ENCODE measurements around the gene RNASE11.
"Not testable (repeated sequence)": the region's sequence is repeated elsewhere in the genome, so short reads cannot be mapped to it uniquely, and the experiment has no call there.

The RNASE11 gene

GRCh38 chr14:20614038-20614840 is 26.4 kb upstream of the RNASE11 start:
- DNase-seq: no peak

- DNase-seq: peak; percentile 98
These were observed 25.6 kb upstream of the RNASE11 start for GRCh38 chr14:20613094-20614037.

- no peak for DNase-seq
These were observed 24.6 kb upstream of the RNASE11 start for GRCh38 chr14:20612403-20612802.

GRCh38 chr14:20611277-20611676 is 23.5 kb upstream of the RNASE11 start:
- DNase-seq: no peak

GRCh38 chr14:20610002-20610765 is 22.4 kb upstream of the RNASE11 start:
- peak; percentile 79 for DNase-seq

- peak; percentile 86 for DNase-seq
These were observed 21.6 kb upstream of the RNASE11 start for GRCh38 chr14:20609215-20610001.

GRCh38 chr14:20608383-20609110 is 20.7 kb upstream of the RNASE11 start:
- DNase-seq: no peak

GRCh38 chr14:20607617-20608016 is 19.8 kb upstream of the RNASE11 start:
- no peak for DNase-seq

GRCh38 chr14:20606902-20607242 is 19.1 kb upstream of the RNASE11 start:
- no peak for DNase-seq

- peak; percentile 9 for DNase-seq
These were observed 18.5 kb upstream of the RNASE11 start for GRCh38 chr14:20606190-20606901.

GRCh38 chr14:20603813-20604690 is 16.3 kb upstream of the RNASE11 start:
- no peak for DNase-seq

GRCh38 chr14:20602583-20602982 is 14.8 kb upstream of the RNASE11 start:
- no peak for DNase-seq

GRCh38 chr14:20601522-20601921 is 13.7 kb upstream of the RNASE11 start:
- DNase-seq: no peak

- DNase-seq: no peak
These were observed 9.3 kb upstream of the RNASE11 start for GRCh38 chr14:20597108-20597507.

- not testable (repeated sequence) for DNase-seq
These were observed 7.9 kb upstream of the RNASE11 start for GRCh38 chr14:20595726-20596125.

GRCh38 chr14:20592574-20592973 is 4.8 kb upstream of the RNASE11 start:
- no peak for DNase-seq

- no peak for DNase-seq
These were observed 3.4 kb upstream of the RNASE11 start, which contains the start of gene RNASE12 for GRCh38 chr14:20591235-20591634. RNASE12 (minus strand) TSS chr14:20591376; CDS start chr14:20590723, 653 bp downstream.

- DNase-seq: no peak
These were observed 3.9 kb downstream of the RNASE11 start for GRCh38 chr14:20583908-20584307.

- no peak for DNase-seq
These were observed 4.7 kb downstream of the RNASE11 start for GRCh38 chr14:20583142-20583541.

All from fibroblast of skin of back (primary cell).